ENCODE measurements around the gene KPNB1.

GRCh38 chr17:47697906-47698711, 48.4 kb downstream of the KPNB1 start:
- TF ChIP-seq CTCF (IDR thresholded peaks at IDR 0.05; ENCODE audit: poor library complexity, severe bottlenecking) (no peak), EZH2 (IDR thresholded peaks at IDR 0.05; ENCODE audit: borderline replicate concordance, insufficient read depth, low read length, poor library complexity, severe bottlenecking) (no peak), RAD21 (conservative IDR thresholded peaks at IDR 0.05) (no peak), SMC3 (conservative IDR thresholded peaks at IDR 0.05; ENCODE audit: poor library complexity) (no peak)
